GM12801 (cell line): ENCODE data around the gene TIGAR.

Source experiments
- CTCF ChIP-seq: IDR thresholded peaks from one replicate; pipeline ENCODE4 v1.5.1; 2011; ENCODE audit warnings: control low read depth; ENCODE audit not compliant: insufficient read length; ENCODE audit errors: extremely low read depth

Gene TIGAR

GRCh38 chr12:4289998-4290790, 30.8 kb upstream of the TIGAR start:
- TF ChIP-seq CTCF = no peak

GRCh38 chr12:4292341-4293073, 28.5 kb upstream of the TIGAR start:
- TF ChIP-seq CTCF = no peak

GRCh38 chr12:4293299-4293965, 27.6 kb upstream of the TIGAR start:
- no peak for TF ChIP-seq CTCF

GRCh38 chr12:4293966-4294505, 27.0 kb upstream of the TIGAR start:
- TF ChIP-seq CTCF = no peak

- no peak for TF ChIP-seq CTCF
Measured at GRCh38 chr12:4296751-4297150, 24.3 kb upstream of the TIGAR start.

- TF ChIP-seq CTCF = no peak
Measured at GRCh38 chr12:4297617-4298016, 23.4 kb upstream of the TIGAR start.

- TF ChIP-seq CTCF = no peak
Measured at GRCh38 chr12:4300883-4301282, 20.1 kb upstream of the TIGAR start.
